Breast epithelium (tissue), 4 donors: Measurements from ENCODE around the gene NBEAL1. TPM values are rescaled to one million over a fixed set of nuclear protein-coding genes. Genes with fewer than 3 reads are reported as not detected.
"Not testable (repeated sequence)": the region's sequence is repeated elsewhere in the genome, so short reads cannot be mapped to it uniquely, and the experiment has no call there.

Experiments
- DNase-seq, 2 donors: peaks; one replicate each; pipeline ENCODE4 v3.0.0-alpha.2; 2019; ENCODE audit warnings: low spot score in 2 of 2
- H3K27ac ChIP-seq, 2 donors: fragments of 200-600 bp; sonication (generic) in 1 of 2; one replicate each; pipeline ENCODE4 v1.5.1; 2016 to 2019; ENCODE audit warnings: mild to moderate bottlenecking in 1 of 2
- H3K27me3 ChIP-seq, 2 donors: fragments of 200-600 bp; sonication (generic) in 1 of 2; one replicate each; pipeline versions ENCODE4 v1.5.1 to v1.6.0; 2017 to 2019; ENCODE audit warnings: control low read depth in 1 of 2, mild to moderate bottlenecking in 1 of 2
- H3K36me3 ChIP-seq: fragments of 200-600 bp; one replicate; pipeline ENCODE4 v1.5.1; 2019
- H3K4me1 ChIP-seq, 2 donors: fragments of 200-600 bp; sonication (generic); one replicate each; pipeline ENCODE4 v1.5.1; 2016 to 2019; ENCODE audit warnings: control low read depth in 1 of 2
- H3K4me3 ChIP-seq, 3 donors: fragments of 200-600 bp; sonication (generic); 1 replicate in 2 of 3; 2 replicates in 1 of 3; pipeline ENCODE4 v1.5.1; 2016 to 2019; ENCODE audit warnings: mild to moderate bottlenecking in 3 of 3, moderate library complexity in 2 of 3
- H3K9me3 ChIP-seq, 2 donors: fragments of 200-600 bp; sonication (generic) in 1 of 2; one replicate each; pipeline ENCODE4 v1.5.1; 2016 to 2019; ENCODE audit warnings: control low read depth in 1 of 2
- POLR2A ChIP-seq: fragments of 450-650 bp; IDR thresholded peaks from one replicate; pipeline ENCODE4 v1.6.1; 2016; ENCODE audit warnings: antibody characterized with exemption, mild to moderate bottlenecking, moderate library complexity
- POLR2AphosphoS5 ChIP-seq, 3 donors: sonication (generic); formaldehyde crosslinking; IDR thresholded peaks; one replicate each; pipeline ENCODE4 v1.6.1; 2017; ENCODE audit warnings: antibody characterized with exemption in 3 of 3
- intact Hi-C: fragments of 100-400 bp; cut with DNase I; formaldehyde crosslinking; loops from one replicate; pipeline ENCODE4 v1.15.1; 2023; ENCODE audit warnings: low total_unique reads
- total RNA-seq, 3 donors: library from RNA; depleted of rRNA; stranded (reverse); fragments of >200 nt; gene quantifications; one replicate each; pipeline ENCODE4 v1.1.0, GENCODE V29; 2016
- TF ChIP-seq, protein P1 (sequence below), 3 donors: fragments of 450-650 bp; IDR thresholded peaks; one replicate each; pipeline ENCODE4 v1.5.1; 2016 to 2017; ENCODE audit warnings: antibody characterized with exemption in 3 of 3, mild to moderate bottlenecking in 3 of 3, moderate library complexity in 3 of 3

The NBEAL1 gene
- total RNA-seq, 3 donors from 2014 or later = 34.7 to 84.3 (median 64.9) TPM

DNA sequence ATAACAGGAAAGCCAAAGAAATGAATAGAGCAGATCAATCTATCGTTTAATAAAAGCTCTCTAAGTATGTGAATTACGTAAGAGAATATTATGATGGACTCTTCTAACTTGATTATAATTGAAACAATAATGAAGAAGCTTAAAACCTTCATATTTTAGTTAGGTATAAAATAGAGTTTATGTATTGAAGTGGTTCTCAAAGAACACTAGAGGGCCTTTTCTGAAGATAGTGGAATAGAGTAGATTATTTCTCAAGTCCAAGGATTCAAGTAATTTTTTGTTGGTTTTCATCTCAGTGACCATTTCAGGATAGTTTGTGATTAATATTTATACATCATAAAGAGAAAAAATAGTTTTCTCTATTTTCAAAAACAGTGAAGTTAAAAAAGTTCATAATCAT, 97.7 kb downstream of the NBEAL1 start:
- intact Hi-C loops = no loop called here
- no peak for TF ChIP-seq POLR2AphosphoS5 (IDR thresholded peaks at IDR 0.05)
- H3K36me3 ChIP-seq = no peaks in the 10 kb centered on the region

DNA sequence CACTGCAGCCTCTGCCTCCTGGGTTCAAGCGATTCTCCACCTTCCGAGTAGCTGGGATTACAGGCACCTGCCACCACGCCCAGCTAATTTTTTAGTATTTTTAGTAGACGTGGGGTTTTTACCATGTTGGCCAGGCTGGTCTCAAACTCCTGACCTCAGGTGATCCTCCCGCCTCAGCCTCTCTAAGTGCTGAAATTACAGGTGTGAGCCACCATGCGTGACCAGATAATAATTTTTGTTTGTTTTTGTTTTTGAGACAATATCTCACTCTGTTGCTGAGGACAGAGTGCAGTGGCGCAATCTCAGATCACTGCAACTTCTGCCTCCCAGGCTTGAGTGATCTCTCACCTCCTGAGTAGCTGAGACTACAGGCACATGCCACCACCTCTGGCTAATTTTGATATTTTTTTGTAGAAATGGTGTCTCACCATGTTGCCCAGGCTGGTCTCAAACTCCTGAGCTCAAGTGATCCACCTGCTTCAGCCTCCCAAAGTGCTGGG, 100.6 kb downstream of the NBEAL1 start:
- H3K36me3 ChIP-seq, H3K27ac ChIP-seq, H3K9me3 ChIP-seq: not testable (repeated sequence)

More for the DNA sequence above, 97.7 kb downstream of the NBEAL1 start:
- H3K4me3 ChIP-seq = no peak overlapping the region
- no peaks in the 10 kb centered on the region for H3K9me3 ChIP-seq
- no peaks in the 10 kb centered on the region for H3K4me1 ChIP-seq
- H3K27ac ChIP-seq = no peak overlapping the region
- no peak for DNase-seq
- H3K27me3 ChIP-seq = no peaks in the 10 kb centered on the region

GRCh38 chr2:203122317-203122986, 107.8 kb downstream of the NBEAL1 start:
- Histone ChIP-seq H3K4me3 (no peak overlapping the region), H3K36me3 (no peaks in the 10 kb centered on the region), H3K9me3 (no peaks in the 10 kb centered on the region), H3K27me3 (no peaks in the 10 kb centered on the region), H3K27ac (no peak overlapping the region), H3K4me1 (no peaks in the 10 kb centered on the region)
- DNase-seq = no peak
- intact Hi-C loops = no loop called here
- TF ChIP-seq, protein P1, sequence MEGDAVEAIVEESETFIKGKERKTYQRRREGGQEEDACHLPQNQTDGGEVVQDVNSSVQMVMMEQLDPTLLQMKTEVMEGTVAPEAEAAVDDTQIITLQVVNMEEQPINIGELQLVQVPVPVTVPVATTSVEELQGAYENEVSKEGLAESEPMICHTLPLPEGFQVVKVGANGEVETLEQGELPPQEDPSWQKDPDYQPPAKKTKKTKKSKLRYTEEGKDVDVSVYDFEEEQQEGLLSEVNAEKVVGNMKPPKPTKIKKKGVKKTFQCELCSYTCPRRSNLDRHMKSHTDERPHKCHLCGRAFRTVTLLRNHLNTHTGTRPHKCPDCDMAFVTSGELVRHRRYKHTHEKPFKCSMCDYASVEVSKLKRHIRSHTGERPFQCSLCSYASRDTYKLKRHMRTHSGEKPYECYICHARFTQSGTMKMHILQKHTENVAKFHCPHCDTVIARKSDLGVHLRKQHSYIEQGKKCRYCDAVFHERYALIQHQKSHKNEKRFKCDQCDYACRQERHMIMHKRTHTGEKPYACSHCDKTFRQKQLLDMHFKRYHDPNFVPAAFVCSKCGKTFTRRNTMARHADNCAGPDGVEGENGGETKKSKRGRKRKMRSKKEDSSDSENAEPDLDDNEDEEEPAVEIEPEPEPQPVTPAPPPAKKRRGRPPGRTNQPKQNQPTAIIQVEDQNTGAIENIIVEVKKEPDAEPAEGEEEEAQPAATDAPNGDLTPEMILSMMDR (IDR thresholded peaks at IDR 0.05) = no peak
- no peak for TF ChIP-seq POLR2AphosphoS5 (IDR thresholded peaks at IDR 0.05)
- TF ChIP-seq POLR2A = no peak

More for the DNA sequence above, 100.6 kb downstream of the NBEAL1 start:
- H3K4me1 ChIP-seq, H3K27me3 ChIP-seq, intact Hi-C loops, H3K4me3 ChIP-seq, DNase-seq: not testable (repeated sequence)

- intact Hi-C loops = no loop called here
- no peaks in the 10 kb centered on the region for H3K4me1 ChIP-seq
- H3K27ac ChIP-seq = no peak overlapping the region
- H3K4me3 ChIP-seq = no peak overlapping the region
- TF ChIP-seq, protein P1 (IDR thresholded peaks at IDR 0.05) = no peak
- TF ChIP-seq POLR2AphosphoS5 (IDR thresholded peaks at IDR 0.05) = no peak
- no peak for TF ChIP-seq POLR2A
- H3K27me3 ChIP-seq = no peaks in the 10 kb centered on the region
- H3K9me3 ChIP-seq = no peaks in the 10 kb centered on the region
- no peaks in the 10 kb centered on the region for H3K36me3 ChIP-seq
- DNase-seq = no peak
Measured at GRCh38 chr2:203126996-203127395, 112.3 kb downstream of the NBEAL1 start.

- Histone ChIP-seq H3K27ac (no peak overlapping the region), H3K9me3 (no peaks in the 10 kb centered on the region), H3K4me3 (no peak overlapping the region), H3K4me1 (no peaks in the 10 kb centered on the region), H3K27me3 (no peaks in the 10 kb centered on the region), H3K36me3 (peaks cover 3% of the 10 kb centered on the region)
- intact Hi-C loops = no loop called here
- no peak for TF ChIP-seq POLR2AphosphoS5 (IDR thresholded peaks at IDR 0.05)
- TF ChIP-seq POLR2A = no peak
- no peak for DNase-seq
Measured at GRCh38 chr2:203135105-203135504, 120.4 kb downstream of the NBEAL1 start.

GRCh38 chr2:203143391-203143790, 128.7 kb downstream of the NBEAL1 start:
- H3K9me3 ChIP-seq = no peaks in the 10 kb centered on the region
- intact Hi-C loops = no loop called here
- no peaks in the 10 kb centered on the region for H3K27me3 ChIP-seq
- H3K27ac ChIP-seq = no peak overlapping the region
- H3K4me1 ChIP-seq = no peaks in the 10 kb centered on the region
- peaks cover 1% of the 10 kb centered on the region for H3K36me3 ChIP-seq
- no peak overlapping the region for H3K4me3 ChIP-seq
- DNase-seq = no peak
- TF ChIP-seq POLR2A (no peak), POLR2AphosphoS5 (IDR thresholded peaks at IDR 0.05) (no peak)
- TF ChIP-seq, protein P1 (IDR thresholded peaks at IDR 0.05) = no peak
